Measurements from ENCODE around the gene SFXN2. TPM values are rescaled to one million over a fixed set of nuclear protein-coding genes. Genes with fewer than 3 reads are reported as not detected.
A peak's percentile ranks its signal among the peaks of the same experiment; 100 is the strongest.

Gene SFXN2
- total RNA-seq, 1 donor from 2014 or later, result 36.8 TPM

DNA sequence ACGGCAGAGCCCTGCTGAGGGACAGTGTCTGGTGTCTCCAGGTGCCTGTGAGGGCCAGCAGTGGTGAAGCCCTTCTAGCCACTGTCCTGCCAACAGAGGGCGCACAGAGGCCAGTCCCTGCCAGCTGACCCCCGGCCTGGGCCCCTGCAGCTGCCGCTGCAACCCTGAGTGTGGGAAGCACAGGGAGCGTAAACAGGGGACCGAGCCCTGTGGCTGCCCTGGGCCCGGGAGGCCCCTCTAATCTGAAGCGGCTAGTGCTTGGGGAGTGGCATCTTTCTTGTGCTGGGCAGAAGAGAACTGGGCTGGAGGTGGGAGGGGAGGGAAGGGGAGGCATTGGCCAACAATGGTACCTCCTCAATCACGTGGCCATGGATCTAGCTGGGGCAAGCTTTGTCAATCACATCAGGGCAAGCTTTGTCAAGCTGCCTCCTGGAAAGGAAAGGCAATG, 35.6 kb upstream of the SFXN2 start:
- peak in 1 of 2 experiments; percentile 66 for DNase-seq (ENCODE audit: low spot score in 2 of 2, unreplicated experiment in 2 of 2)
- Mint-ChIP-seq H3K4me1 (peaks cover 70% of the 10 kb centered on the region), H3K27ac (peak overlapping the region; percentile 96), H3K4me3 (no peak overlapping the region), H3K9me3 (no peaks in the 10 kb centered on the region), H3K27me3 (ENCODE audit: low read depth) (no peaks in the 10 kb centered on the region), H3K36me3 (peaks cover 12% of the 10 kb centered on the region)
- TF ChIP-seq, protein P1, sequence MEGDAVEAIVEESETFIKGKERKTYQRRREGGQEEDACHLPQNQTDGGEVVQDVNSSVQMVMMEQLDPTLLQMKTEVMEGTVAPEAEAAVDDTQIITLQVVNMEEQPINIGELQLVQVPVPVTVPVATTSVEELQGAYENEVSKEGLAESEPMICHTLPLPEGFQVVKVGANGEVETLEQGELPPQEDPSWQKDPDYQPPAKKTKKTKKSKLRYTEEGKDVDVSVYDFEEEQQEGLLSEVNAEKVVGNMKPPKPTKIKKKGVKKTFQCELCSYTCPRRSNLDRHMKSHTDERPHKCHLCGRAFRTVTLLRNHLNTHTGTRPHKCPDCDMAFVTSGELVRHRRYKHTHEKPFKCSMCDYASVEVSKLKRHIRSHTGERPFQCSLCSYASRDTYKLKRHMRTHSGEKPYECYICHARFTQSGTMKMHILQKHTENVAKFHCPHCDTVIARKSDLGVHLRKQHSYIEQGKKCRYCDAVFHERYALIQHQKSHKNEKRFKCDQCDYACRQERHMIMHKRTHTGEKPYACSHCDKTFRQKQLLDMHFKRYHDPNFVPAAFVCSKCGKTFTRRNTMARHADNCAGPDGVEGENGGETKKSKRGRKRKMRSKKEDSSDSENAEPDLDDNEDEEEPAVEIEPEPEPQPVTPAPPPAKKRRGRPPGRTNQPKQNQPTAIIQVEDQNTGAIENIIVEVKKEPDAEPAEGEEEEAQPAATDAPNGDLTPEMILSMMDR (IDR thresholded peaks at IDR 0.05; ENCODE audit: unreplicated experiment), result no peak

DNA sequence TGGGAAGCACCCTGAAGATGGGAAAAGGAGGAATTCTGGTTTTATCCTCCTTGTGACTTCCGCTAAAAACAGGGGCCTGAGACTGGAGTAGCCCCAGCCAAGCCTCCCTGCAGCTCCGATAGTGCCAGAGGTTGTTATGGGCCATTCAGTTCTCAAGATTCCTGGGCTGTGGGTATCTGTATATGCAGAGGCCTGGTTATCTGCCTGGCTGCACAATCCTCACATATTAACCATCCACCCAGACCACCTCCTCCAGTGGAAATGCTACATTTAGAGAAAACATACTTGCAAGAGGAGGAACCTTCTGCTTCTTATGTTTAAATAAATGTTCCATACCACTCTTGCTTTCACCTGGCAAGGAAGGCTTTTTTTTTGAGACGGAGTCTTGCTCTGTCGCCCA, 34.8 kb upstream of the SFXN2 start:
- H3K4me3 Mint-ChIP-seq, result no peak overlapping the region
- H3K36me3 Mint-ChIP-seq, result peaks cover 13% of the 10 kb centered on the region
- H3K27me3 Mint-ChIP-seq (ENCODE audit: low read depth), result no peaks in the 10 kb centered on the region
- H3K27ac Mint-ChIP-seq, result peak overlapping the region; percentile 16
- H3K9me3 Mint-ChIP-seq, result no peaks in the 10 kb centered on the region
- peaks cover 63% of the 10 kb centered on the region for H3K4me1 Mint-ChIP-seq
- DNase-seq (ENCODE audit: low spot score in 2 of 2, unreplicated experiment in 2 of 2), result no peak
- TF ChIP-seq, protein P1 (IDR thresholded peaks at IDR 0.05; ENCODE audit: unreplicated experiment), result no peak

DNA sequence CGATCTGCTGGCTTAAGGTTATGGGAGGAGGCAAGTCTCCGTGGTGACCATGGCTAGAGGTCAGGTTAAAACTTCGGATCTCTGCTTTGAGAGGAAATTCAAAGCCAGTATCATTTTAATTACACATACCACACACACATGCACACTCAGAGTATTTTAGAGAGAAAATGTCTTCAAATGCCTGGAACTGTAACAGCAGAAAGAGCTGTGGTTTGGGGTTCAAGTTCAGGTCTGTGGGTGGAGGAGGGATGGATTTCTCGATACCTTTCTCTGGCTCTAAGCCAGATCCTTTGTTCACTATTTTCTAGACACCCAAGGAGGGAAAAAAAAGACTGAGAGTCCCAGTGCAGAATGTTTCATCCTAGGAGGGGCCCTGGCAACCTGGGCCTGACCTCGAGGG, 32.7 kb upstream of the SFXN2 start:
- H3K27ac Mint-ChIP-seq, result peak overlapping the region; percentile 5
- no peaks in the 10 kb centered on the region for H3K9me3 Mint-ChIP-seq
- no peak overlapping the region for H3K4me3 Mint-ChIP-seq
- no peaks in the 10 kb centered on the region for H3K27me3 Mint-ChIP-seq (ENCODE audit: low read depth)
- TF ChIP-seq, protein P1 (IDR thresholded peaks at IDR 0.05; ENCODE audit: unreplicated experiment), result no peak
- peaks cover 19% of the 10 kb centered on the region for H3K36me3 Mint-ChIP-seq
- H3K4me1 Mint-ChIP-seq, result peaks cover 42% of the 10 kb centered on the region
- DNase-seq (ENCODE audit: low spot score in 2 of 2, unreplicated experiment in 2 of 2), result no peak

DNA sequence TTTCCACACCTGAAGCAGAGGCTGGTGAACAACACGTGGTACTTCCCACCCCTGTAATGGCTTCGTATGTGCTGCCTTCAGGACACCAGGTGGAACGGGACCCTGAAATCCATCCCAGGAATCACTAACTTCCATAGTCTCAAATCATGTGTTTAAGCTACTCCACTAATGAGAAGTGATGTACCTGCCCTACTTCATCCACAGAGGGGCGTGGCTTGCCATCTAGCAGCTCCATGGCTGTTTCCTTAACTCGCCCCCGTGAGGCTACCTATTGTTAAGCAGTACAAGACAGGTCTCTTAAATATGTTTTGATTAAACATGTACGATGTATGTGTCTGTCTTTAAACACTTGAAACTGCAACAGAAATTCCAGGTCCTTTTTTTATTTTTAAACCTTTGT, 32.0 kb upstream of the SFXN2 start:
- TF ChIP-seq, protein P1 (IDR thresholded peaks at IDR 0.05; ENCODE audit: unreplicated experiment), result no peak
- no peaks in the 10 kb centered on the region for H3K27me3 Mint-ChIP-seq (ENCODE audit: low read depth)
- peak overlapping the region; percentile 7 for H3K27ac Mint-ChIP-seq
- H3K4me1 Mint-ChIP-seq, result peaks cover 35% of the 10 kb centered on the region
- H3K9me3 Mint-ChIP-seq, result no peaks in the 10 kb centered on the region
- DNase-seq (ENCODE audit: low spot score in 2 of 2, unreplicated experiment in 2 of 2), result no peak
- no peak overlapping the region for H3K4me3 Mint-ChIP-seq
- H3K36me3 Mint-ChIP-seq, result peaks cover 19% of the 10 kb centered on the region

DNA sequence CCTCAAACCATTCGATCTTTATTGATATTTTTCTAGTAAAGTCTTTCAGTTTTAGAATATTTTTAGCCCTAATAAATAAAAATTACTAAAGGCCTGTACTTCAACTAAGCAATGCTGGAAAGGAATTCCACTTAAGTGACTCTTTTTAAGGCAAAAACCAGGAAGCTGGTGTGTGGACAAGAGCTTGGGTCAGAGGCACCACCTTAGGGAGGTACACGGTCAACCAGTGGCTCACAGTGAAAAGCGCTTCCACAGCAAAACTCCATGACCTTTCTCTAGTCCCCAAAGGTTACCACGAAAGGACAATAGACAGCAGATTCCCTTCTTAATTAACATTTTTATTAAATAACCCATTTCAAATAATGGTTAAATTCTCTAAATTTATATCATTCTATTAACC, 31.5 kb upstream of the SFXN2 start:
- Mint-ChIP-seq H3K27me3 (ENCODE audit: low read depth) (no peaks in the 10 kb centered on the region), H3K4me3 (no peak overlapping the region), H3K9me3 (no peaks in the 10 kb centered on the region), H3K36me3 (peaks cover 24% of the 10 kb centered on the region), H3K27ac (peak overlapping the region; percentile 77), H3K4me1 (peaks cover 29% of the 10 kb centered on the region)
- DNase-seq (ENCODE audit: low spot score in 2 of 2, unreplicated experiment in 2 of 2), result no peak
- TF ChIP-seq, protein P1 (IDR thresholded peaks at IDR 0.05; ENCODE audit: unreplicated experiment), result no peak

DNA sequence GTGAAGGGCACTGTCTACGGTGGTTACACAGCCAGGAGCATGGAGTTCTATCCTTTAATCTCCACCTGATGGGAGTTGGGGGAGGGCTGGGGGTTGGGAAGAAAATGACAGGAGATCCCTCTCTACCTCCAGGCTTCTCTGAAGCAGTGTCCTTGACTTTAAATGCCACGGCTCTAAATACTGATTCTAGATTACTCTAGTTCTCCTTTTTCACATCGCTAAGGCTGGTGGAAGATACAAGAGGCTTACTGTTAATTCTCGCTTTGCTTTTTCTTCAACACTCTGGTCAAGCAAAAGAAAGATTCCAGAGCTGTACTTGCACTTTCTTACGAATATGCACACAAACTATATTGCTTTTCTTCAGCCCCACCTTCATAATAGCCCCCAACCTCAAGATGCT, 30.7 kb upstream of the SFXN2 start:
- no peaks in the 10 kb centered on the region for H3K9me3 Mint-ChIP-seq
- H3K4me1 Mint-ChIP-seq, result peaks cover 21% of the 10 kb centered on the region
- TF ChIP-seq, protein P1 (IDR thresholded peaks at IDR 0.05; ENCODE audit: unreplicated experiment), result no peak
- no peak for DNase-seq (ENCODE audit: low spot score in 2 of 2, unreplicated experiment in 2 of 2)
- H3K27ac Mint-ChIP-seq, result peak overlapping the region; percentile 55
- H3K36me3 Mint-ChIP-seq, result peaks cover 25% of the 10 kb centered on the region
- H3K4me3 Mint-ChIP-seq, result no peak overlapping the region
- no peaks in the 10 kb centered on the region for H3K27me3 Mint-ChIP-seq (ENCODE audit: low read depth)
